Activated CD4-positive, alpha-beta T cell treated with anti-CD3 and anti-CD28 coated beads, Interleukin-2, amount 50 U/mL, for 4 hours (primary cell): ENCODE results near the gene IZUMO2.
"Not testable (repeated sequence)": the region's sequence is repeated elsewhere in the genome, so short reads cannot be mapped to it uniquely, and the experiment has no call there.

ENCODE experiments used
- DNase-seq, 2 experiments: peaks; one replicate each; pipeline ENCODE4 v3.0.0-alpha.2; 2020

The IZUMO2 gene

GRCh38 chr19:50134777-50135719 is 28.0 kb downstream of the IZUMO2 start:
- DNase-seq, result not testable (repeated sequence)

GRCh38 chr19:50133518-50134492 is 29.3 kb downstream of the IZUMO2 start:
- DNase-seq, result not testable (repeated sequence)

GRCh38 chr19:50104012-50104411 is 59.1 kb downstream of the IZUMO2 start:
- DNase-seq, result not testable (repeated sequence)

GRCh38 chr19:50103405-50103804 is 59.7 kb downstream of the IZUMO2 start:
- DNase-seq, result not testable (repeated sequence)
